Measurements from ENCODE around the gene TTLL13. TPM values are rescaled to one million over a fixed set of nuclear protein-coding genes. Genes with fewer than 3 reads are reported as not detected.
A peak's percentile ranks its signal among the peaks of the same experiment; 100 is the strongest.

TTLL13 gene
- total RNA-seq, 2 donors from 2014 or later = 0.35 to 1.2 TPM

DNA sequence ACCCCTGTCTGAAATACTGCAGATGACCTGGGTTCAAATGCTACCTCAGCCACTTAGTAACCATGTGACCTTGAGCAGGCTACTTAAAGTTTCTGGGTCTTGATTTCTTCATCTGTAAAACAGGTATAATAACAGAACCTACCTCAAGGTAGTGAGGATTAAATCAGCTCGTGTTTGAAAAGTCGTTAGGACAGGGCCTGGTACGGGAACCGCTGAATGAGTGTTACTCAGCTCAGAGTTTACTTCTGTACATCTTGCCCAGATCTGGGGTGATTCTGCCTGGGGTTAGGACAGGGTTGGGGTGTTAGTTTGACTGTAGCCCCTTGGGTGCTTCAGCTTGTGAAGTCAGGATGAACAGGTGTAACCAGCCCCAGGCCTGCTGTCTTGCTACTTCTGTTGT is 46.4 kb upstream of the TTLL13 start:
- intact Hi-C loops (cut with DNase I) = no loop called here
- Histone ChIP-seq H3K4me1 (peaks cover 16% of the 10 kb centered on the region), H3K27ac (no peak overlapping the region), H3K9me3 (no peaks in the 10 kb centered on the region), H3K4me3 (peak overlapping the region; percentile 93), H3K9ac (ENCODE audit: low read depth in 2 of 2, low read length in 2 of 2) (peak overlapping the region in 1 of 2 donors; percentile 97), H3K27me3 (no peaks in the 10 kb centered on the region), H3K36me3 (no peaks in the 10 kb centered on the region)
- TF ChIP-seq, protein P1, sequence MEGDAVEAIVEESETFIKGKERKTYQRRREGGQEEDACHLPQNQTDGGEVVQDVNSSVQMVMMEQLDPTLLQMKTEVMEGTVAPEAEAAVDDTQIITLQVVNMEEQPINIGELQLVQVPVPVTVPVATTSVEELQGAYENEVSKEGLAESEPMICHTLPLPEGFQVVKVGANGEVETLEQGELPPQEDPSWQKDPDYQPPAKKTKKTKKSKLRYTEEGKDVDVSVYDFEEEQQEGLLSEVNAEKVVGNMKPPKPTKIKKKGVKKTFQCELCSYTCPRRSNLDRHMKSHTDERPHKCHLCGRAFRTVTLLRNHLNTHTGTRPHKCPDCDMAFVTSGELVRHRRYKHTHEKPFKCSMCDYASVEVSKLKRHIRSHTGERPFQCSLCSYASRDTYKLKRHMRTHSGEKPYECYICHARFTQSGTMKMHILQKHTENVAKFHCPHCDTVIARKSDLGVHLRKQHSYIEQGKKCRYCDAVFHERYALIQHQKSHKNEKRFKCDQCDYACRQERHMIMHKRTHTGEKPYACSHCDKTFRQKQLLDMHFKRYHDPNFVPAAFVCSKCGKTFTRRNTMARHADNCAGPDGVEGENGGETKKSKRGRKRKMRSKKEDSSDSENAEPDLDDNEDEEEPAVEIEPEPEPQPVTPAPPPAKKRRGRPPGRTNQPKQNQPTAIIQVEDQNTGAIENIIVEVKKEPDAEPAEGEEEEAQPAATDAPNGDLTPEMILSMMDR (IDR thresholded peaks at IDR 0.05) = no peak
- DNase-seq = no peak

DNA sequence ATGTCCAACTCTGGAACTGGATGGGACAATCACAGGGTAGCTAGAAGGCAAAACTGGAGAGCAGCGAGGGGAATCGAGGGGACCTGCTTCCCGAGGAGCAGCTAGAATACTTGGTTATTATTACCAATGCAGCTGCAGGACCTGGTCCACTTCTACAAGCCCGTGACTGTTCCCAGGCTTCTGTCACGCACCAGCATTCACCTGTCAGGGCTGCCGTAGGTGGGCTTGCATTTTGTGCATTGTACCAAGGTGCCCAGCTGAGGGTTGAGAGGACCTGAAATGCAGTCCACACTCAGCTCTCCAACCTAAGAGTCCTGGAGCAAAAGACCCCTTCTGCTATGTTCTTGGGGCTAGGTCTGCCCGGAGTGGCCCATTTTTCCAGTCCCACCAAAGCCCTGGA is 45.9 kb upstream of the TTLL13 start:
- no peak overlapping the region for H3K4me3 ChIP-seq
- no peaks in the 10 kb centered on the region for H3K27me3 ChIP-seq
- TF ChIP-seq, protein P1 (IDR thresholded peaks at IDR 0.05) = no peak
- no peak overlapping the region for H3K27ac ChIP-seq
- no peak for DNase-seq
- intact Hi-C loops (cut with DNase I) = no loop called here
- no peaks in the 10 kb centered on the region for H3K36me3 ChIP-seq
- peaks cover 16% of the 10 kb centered on the region for H3K4me1 ChIP-seq
- no peaks in the 10 kb centered on the region for H3K9me3 ChIP-seq
- no peak overlapping the region for H3K9ac ChIP-seq (ENCODE audit: low read depth in 2 of 2, low read length in 2 of 2)

DNA sequence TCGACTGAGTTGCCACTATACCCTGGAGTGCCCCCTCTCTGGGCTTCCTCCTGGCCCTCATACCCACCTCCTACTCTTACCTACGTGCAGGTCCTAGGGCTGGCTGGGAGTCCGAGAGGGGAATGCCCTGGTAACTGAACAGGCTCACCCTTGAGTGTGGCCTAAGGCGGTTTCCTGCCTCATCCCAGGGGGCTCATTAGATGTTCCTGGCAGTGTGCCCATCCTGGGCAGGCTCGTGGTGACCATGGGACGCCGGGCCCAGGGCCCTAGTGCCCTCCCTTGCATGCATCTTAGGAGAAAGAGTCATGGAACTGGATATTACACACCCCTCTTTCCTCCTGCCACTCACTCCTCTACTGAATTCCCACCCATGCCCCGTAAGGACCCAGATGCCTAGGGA is 45.4 kb upstream of the TTLL13 start:
- intact Hi-C loops (cut with DNase I) = no loop called here
- TF ChIP-seq, protein P1 (IDR thresholded peaks at IDR 0.05) = no peak
- H3K27ac ChIP-seq = no peak overlapping the region
- H3K36me3 ChIP-seq = no peaks in the 10 kb centered on the region
- no peaks in the 10 kb centered on the region for H3K9me3 ChIP-seq
- no peak overlapping the region for H3K9ac ChIP-seq (ENCODE audit: low read depth in 2 of 2, low read length in 2 of 2)
- H3K4me3 ChIP-seq = no peak overlapping the region
- H3K4me1 ChIP-seq = peaks cover 16% of the 10 kb centered on the region
- no peak for DNase-seq
- no peaks in the 10 kb centered on the region for H3K27me3 ChIP-seq

DNA sequence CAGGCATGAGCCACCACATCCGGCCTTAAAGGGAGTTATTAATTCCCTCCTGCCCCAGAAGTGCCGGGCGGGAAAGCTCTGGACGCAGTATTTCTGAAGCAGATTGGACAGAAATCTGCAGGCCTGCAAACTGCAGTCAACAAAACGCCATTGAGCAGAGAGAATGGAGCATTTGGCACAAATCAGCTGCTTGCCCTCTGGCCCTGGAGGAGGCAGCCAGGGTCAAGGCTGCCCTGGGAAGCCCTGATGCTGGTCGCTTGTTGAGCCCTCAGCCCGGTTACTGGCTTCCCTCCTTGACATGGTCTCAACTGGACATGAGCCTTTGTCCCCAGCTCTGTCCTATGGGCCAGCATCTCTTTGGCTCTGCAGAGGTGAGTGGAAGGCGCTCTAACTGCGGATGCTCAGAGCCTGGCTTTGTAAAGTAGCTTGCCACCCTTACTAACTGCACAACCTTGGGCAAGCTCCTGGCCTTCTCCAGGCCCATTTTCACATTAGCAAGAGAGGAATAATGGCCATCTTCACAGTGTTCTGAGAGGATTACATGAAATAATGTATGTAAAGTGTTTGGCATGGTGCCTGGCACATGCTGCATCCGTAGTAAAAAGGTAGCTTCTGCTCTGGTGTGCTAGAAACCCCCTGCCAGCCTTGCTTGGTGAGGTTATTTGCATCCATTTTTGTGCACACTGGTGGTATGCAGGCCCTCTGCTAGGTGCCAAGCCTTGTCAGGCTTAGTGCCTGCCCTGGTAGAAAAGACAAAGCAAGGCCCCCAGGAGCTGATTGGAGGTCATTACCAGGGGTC is 44.1 kb upstream of the TTLL13 start:
- no peaks in the 10 kb centered on the region for H3K36me3 ChIP-seq
- no peak overlapping the region for H3K9ac ChIP-seq (ENCODE audit: low read depth in 2 of 2, low read length in 2 of 2)
- H3K9me3 ChIP-seq = no peaks in the 10 kb centered on the region
- H3K4me3 ChIP-seq = no peak overlapping the region
- DNase-seq = no peak
- H3K27me3 ChIP-seq = no peaks in the 10 kb centered on the region
- TF ChIP-seq, protein P1 (IDR thresholded peaks at IDR 0.05) = no peak
- H3K4me1 ChIP-seq = peaks cover 15% of the 10 kb centered on the region
- no peak overlapping the region for H3K27ac ChIP-seq
- intact Hi-C loops (cut with DNase I) = no loop called here

DNA sequence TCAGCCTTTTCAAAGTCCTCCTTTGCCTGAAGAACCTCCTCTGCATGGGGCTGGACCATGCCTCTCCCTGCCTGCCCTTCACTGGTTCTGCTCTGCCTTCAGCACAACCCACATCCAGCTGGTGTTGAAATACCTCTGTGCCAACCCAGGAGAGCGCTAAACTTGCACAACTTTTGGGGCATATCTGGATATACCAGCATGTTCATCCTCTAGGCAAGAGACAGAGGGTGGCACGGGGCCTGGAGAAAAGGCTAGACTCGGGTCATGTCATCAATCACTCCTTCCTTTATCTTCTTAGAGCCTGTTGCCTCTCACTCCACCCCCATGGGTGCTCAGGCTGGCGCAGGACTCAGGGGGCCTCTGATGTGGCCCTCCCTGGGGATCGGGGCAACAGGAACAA is 43.5 kb upstream of the TTLL13 start:
- Histone ChIP-seq H3K9me3 (no peaks in the 10 kb centered on the region), H3K36me3 (no peaks in the 10 kb centered on the region)
- no peak for DNase-seq

More for the DNA sequence above, 43.5 kb upstream of the TTLL13 start:
- no peaks in the 10 kb centered on the region for H3K27me3 ChIP-seq
- H3K9ac ChIP-seq (ENCODE audit: low read depth in 2 of 2, low read length in 2 of 2) = no peak overlapping the region
- no peak overlapping the region for H3K27ac ChIP-seq
- TF ChIP-seq, protein P1 (IDR thresholded peaks at IDR 0.05) = no peak
- peaks cover 12% of the 10 kb centered on the region for H3K4me1 ChIP-seq
- intact Hi-C loops (cut with DNase I) = no loop called here
- H3K4me3 ChIP-seq = no peak overlapping the region
